Esophagus muscularis mucosa (tissue), 4 donors: ENCODE results near the gene MTNR1A.

Experiments
- EP300 ChIP-seq: sonication (generic); formaldehyde crosslinking; IDR thresholded peaks from one replicate; pipeline ENCODE4 v1.6.1; 2017; ENCODE audit warnings: antibody characterized with exemption
- POLR2A ChIP-seq: fragments of 450-650 bp; IDR thresholded peaks from one replicate; pipeline ENCODE4 v1.6.1; 2017; ENCODE audit warnings: antibody characterized with exemption, moderate library complexity, mild to moderate bottlenecking, low read depth
- POLR2AphosphoS5 ChIP-seq, 2 donors: sonication (generic); formaldehyde crosslinking; IDR thresholded peaks; one replicate each; pipeline ENCODE4 v1.6.1; 2017; ENCODE audit warnings: antibody characterized with exemption in 2 of 2
- TF ChIP-seq, protein P1 (sequence below), 3 experiments: fragments of 200-600 bp in 2 of 3; fragments of 450-650 bp in 1 of 3; sonication (generic) in 2 of 3; IDR thresholded peaks; one replicate each; pipeline ENCODE4 v1.5.1; 2017 to 2019; ENCODE audit warnings: antibody characterized with exemption in 3 of 3, mild to moderate bottlenecking in 2 of 3, moderate library complexity in 1 of 3

DNA sequence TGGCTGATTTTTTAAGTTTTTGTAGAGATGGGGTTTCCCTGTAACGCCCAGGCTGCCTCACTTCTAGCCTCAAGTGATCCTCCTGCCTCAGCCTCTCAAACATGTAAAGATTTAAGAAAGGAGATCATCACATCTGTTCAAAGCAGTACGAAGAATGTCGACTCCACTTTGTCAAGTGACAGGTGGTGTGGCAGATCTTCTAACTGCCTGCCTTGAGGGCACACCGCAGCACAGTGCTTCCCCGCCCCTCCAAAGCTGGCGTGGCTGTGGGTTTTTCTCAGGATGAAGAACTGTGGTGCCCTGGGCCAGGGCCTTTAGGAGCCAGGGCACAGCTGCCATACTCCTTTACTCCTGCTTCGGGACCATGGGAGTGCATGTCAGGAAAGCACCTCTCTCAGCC lies 43.3 kb upstream of the MTNR1A start:
- TF ChIP-seq, protein P1, sequence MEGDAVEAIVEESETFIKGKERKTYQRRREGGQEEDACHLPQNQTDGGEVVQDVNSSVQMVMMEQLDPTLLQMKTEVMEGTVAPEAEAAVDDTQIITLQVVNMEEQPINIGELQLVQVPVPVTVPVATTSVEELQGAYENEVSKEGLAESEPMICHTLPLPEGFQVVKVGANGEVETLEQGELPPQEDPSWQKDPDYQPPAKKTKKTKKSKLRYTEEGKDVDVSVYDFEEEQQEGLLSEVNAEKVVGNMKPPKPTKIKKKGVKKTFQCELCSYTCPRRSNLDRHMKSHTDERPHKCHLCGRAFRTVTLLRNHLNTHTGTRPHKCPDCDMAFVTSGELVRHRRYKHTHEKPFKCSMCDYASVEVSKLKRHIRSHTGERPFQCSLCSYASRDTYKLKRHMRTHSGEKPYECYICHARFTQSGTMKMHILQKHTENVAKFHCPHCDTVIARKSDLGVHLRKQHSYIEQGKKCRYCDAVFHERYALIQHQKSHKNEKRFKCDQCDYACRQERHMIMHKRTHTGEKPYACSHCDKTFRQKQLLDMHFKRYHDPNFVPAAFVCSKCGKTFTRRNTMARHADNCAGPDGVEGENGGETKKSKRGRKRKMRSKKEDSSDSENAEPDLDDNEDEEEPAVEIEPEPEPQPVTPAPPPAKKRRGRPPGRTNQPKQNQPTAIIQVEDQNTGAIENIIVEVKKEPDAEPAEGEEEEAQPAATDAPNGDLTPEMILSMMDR (IDR thresholded peaks at IDR 0.05): no peak
- TF ChIP-seq POLR2AphosphoS5 (IDR thresholded peaks at IDR 0.05) (no peak), POLR2A (no peak), EP300 (no peak)
